ENCODE measurements around the gene MED14.
"Not testable (repeated sequence)": the region's sequence is repeated elsewhere in the genome, so short reads cannot be mapped to it uniquely, and the experiment has no call there.

MED14 gene

GRCh38 chrX:40735325-40736169, at the start of gene MED14:
MED14 (minus strand) TSS chrX:40735542; CDS start chrX:40735412, 130 bp downstream.
- DNase-seq = peak; percentile 89

DNA sequence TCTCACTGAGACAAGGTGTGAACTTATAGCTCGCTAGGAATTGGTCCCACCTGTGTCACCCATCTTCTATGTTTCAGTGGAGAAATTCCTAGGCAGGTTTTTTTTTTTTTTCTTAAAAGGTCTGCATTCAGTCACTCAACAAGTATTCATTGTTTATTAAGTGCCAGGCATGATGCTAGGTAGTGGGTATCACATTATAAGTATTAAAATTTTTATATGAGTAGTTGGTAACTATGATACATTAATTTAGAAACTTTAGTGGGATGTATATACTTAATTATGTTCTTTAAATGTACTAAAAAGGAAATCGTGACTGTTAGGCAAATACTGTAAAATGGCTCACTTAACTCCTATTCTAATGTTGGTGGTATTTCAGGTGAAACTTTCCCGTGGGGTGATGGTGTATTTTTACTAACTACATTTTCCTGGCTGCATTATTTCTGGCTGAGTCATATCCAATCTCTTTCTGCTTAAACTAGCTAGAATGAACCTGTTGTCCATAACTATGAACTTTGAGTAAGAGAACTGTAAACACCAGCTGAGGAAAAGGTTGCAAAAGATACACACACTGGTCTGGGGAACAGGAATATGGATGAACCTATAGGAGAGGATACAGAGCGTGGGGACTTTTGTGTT, 49.3 kb upstream of the MED14 start:
- DNase-seq = no peak

- not testable (repeated sequence) for DNase-seq
Observed at GRCh38 chrX:40782644-40783259, 47.4 kb upstream of the MED14 start.

- DNase-seq = no peak
Observed at GRCh38 chrX:40780951-40781350, 45.6 kb upstream of the MED14 start.

- DNase-seq = no peak
Observed at GRCh38 chrX:40780082-40780481, 44.7 kb upstream of the MED14 start.

GRCh38 chrX:40778861-40779575, 43.7 kb upstream of the MED14 start:
- no peak for DNase-seq

GRCh38 chrX:40773809-40774208, 38.5 kb upstream of the MED14 start:
- no peak for DNase-seq

GRCh38 chrX:40773188-40773587, 37.8 kb upstream of the MED14 start:
- DNase-seq = no peak

DNA sequence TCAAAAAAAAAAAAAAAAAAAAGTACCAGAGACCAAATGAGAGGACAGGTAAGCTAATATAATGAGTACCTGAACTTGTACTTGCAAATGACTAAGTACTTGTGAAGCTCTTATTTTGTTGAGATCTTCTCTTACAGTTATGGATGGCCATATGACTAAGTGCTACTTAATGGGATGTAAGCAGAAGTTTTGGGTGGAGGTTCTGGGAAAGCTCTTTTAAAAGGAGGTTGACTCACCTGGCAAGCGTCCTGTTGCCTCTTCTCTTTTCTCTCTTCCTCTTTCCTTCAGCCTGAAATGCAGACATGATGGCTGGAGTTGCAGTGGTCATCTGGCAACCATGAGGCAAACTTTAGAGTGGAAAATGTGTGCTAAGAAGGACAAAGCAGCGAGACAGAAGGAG, 36.9 kb upstream of the MED14 start:
- DNase-seq = no peak

- DNase-seq = no peak
Observed at GRCh38 chrX:40761762-40762161, 26.4 kb upstream of the MED14 start.

DNA sequence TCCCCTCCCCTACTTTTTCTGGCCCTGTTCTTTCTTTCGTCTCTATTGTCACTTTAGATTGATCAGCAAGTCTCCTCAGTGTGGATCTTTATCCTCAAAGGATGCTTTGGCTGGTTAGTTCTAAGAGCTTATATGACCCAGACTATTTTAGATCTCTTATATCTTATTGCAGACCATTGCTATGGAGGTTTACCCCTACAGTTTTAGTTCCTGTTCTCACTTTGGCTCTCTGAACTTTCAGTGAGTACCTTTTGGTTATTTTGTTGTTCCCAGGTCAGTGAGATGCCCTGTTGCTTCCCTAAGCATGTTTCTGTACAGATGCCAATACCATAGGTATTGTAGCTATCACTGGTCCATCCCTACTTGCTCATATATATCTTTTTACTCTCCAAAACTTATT, 24.0 kb upstream of the MED14 start:
- DNase-seq = no peak

- DNase-seq = no peak
Observed at GRCh38 chrX:40757058-40757457, 21.7 kb upstream of the MED14 start.

DNA sequence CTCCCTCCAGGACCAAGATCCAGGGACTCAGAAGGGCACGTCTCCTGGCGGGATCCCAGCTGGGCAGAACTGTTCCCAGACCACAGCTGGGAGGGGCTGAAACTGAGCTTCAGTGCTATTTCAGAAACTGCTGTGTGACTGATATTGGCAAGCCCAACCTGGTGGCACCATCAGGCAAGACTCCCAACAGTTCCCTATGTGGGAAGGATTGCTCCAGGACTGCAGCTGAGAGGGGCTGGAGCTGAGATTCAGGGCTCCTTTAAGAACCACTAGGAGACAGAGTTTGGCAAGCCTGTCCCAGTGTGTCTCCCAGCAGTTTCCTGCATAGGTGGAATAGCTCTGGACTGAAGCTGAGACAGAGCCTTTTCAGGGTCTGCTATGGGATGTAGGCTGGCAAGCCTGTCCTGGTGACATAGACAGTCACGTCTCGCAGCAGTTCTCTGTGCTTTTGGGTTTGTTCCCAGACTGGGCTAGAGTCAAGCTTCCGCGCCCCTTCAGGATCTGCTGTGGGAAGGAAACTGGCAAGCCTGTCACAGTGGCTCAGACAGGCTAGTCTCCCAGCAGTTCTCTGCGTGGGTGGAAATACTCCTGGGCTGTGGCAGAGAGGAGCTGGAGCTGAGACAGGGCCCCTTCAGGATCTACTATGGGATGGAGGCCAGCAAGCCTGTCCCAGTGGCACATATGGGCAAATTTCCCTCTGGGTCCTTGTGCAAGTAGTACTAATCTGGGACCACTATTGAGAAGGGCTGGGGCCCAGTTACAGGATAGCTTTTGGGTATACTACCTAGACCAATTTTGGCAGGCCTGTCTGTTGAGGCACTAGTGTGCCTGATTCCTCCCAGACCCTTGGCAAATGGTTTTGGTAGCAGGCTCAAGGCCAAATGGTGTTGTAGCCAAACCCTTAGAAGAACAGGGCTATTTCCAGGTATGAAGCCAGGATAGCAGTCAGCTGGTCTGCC, 20.2 kb upstream of the MED14 start:
- DNase-seq = no peak

- no peak for DNase-seq
Observed at GRCh38 chrX:40749681-40750494, 14.5 kb upstream of the MED14 start.

- no peak for DNase-seq
Observed at GRCh38 chrX:40748977-40749376, 13.6 kb upstream of the MED14 start.

DNA sequence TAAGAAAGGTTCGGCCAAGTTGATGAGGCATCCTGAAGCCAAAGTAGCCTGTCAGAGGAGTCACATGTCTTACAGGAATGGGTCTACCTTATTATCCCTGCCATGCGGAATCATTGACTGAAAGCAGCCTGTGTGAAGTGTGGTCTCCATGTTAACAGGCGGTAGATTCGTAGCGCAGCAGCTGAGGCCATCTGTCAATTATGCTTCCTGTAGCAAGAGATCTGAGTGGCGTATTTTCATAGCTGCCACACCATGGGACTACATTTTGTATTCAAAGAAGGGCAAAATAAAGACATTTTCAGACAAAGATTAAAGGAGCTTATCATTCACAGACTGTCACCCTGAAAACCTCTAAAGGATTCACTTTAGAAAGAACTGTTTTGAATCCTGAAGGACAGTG, 11.2 kb upstream of the MED14 start:
- peak; percentile 18 for DNase-seq

DNA sequence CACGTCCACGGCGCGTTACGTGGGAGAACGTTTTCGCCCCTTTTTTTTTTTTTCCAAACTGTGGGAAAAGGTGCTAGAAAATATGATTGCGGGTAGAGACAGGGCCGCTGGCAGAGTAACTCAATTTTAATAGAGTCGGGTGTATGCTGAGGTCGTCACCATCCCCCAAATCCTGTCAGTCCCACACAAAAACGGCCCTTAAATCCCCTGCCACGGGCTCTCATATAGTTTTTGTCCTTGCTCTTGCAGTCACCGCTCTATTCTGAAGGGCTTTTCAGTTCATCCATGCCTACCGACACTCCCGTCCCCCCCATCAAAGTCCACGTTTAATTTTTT, 796 bp upstream of the MED14 start:
- DNase-seq = peak; percentile 52

DNA sequence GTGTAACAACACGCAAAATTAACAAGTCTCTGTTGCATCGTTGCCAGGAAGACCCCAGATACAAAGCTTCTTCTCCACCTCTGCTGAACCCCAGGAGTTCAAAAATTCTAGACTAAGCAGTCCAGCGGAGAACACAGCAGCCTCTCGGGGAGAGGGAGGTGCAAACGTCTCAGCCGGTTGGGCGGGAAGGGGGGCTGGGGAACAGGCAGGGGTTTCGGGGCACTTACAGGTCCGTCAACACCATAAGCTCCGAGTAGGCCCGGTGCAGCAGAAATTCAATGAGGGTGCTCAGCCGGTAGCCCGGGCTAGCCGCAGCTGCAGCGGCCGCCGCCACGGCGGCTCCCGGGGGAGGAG, 394 bp downstream of the MED14 start:
- no peak for DNase-seq

DNA sequence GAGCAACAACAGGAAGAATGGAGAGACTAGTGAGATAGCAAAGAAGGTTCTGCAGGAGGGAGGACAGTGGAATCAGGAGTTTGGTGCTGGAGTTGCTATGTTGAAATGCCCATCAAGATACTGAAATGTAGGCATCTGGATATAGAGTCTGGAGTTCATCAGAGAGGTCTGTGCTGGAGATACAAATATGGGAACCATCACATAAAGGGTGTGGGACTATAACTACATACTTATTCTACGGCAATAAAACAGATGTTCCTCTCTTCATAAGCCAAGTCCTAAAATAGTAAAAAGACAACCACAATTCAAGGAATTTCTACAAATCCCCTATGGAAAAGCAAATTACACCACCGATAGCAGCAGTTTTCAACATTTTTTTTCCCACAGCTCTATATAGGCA, 1.6 kb downstream of the MED14 start:
- DNase-seq = no peak

- not testable (repeated sequence) for DNase-seq
Observed at GRCh38 chrX:40732499-40732898, 2.8 kb downstream of the MED14 start.
